GM19372 (cell line): Measurements from ENCODE around the gene TMEM91.
"Not testable (repeated sequence)": the region's sequence is repeated elsewhere in the genome, so short reads cannot be mapped to it uniquely, and the experiment has no call there.

Experiments
- ATAC-seq: cut with Tn5 transposase; IDR thresholded peaks from one replicate; pipeline ENCODE4 v1.9.1; 2021; ENCODE audit warnings: mild to moderate bottlenecking, low read depth, moderate library complexity; ENCODE audit not compliant: unreplicated experiment

Gene TMEM91

GRCh38 chr19:41373993-41374392, 2.3 kb upstream of the TMEM91 start:
- no peak for ATAC-seq

- ATAC-seq, result no peak
Measured at GRCh38 chr19:41376998-41377365, 649 bp downstream of the TMEM91 start.

GRCh38 chr19:41377977-41378709, 1.8 kb downstream of the TMEM91 start:
- no peak for ATAC-seq

- ATAC-seq, result not testable (repeated sequence)
Measured at GRCh38 chr19:41381536-41381935, 5.2 kb downstream of the TMEM91 start.

- ATAC-seq, result no peak
Measured at GRCh38 chr19:41384351-41384750, 8.0 kb downstream of the TMEM91 start.

GRCh38 chr19:41386442-41386841, 10.1 kb downstream of the TMEM91 start:
- no peak for ATAC-seq

GRCh38 chr19:41391618-41392017, 15.3 kb downstream of the TMEM91 start:
- ATAC-seq, result no peak

- ATAC-seq, result no peak
Measured at GRCh38 chr19:41392775-41393174, 16.4 kb downstream of the TMEM91 start.

- no peak for ATAC-seq
Measured at GRCh38 chr19:41395355-41395754, 19.0 kb downstream of the TMEM91 start.

GRCh38 chr19:41397086-41398049, 21.0 kb downstream of the TMEM91 start, which contains the start of the genes BCKDHA and EXOSC5:
BCKDHA (plus strand) TSS chr19:41397818; CDS start chr19:41397828, 10 bp downstream.
EXOSC5 (minus strand) TSS chr19:41397359; CDS start chr19:41397328, 31 bp downstream.
- ATAC-seq, result peak; percentile 91

GRCh38 chr19:41398050-41398418, 21.7 kb downstream of the TMEM91 start:
- no peak for ATAC-seq

- ATAC-seq, result no peak
Measured at GRCh38 chr19:41398598-41398997, 22.3 kb downstream of the TMEM91 start.

- no peak for ATAC-seq
Measured at GRCh38 chr19:41399091-41399490, 22.8 kb downstream of the TMEM91 start.

- ATAC-seq, result no peak
Measured at GRCh38 chr19:41399525-41399924, 23.2 kb downstream of the TMEM91 start.

- ATAC-seq, result no peak
Measured at GRCh38 chr19:41401483-41401882, 25.1 kb downstream of the TMEM91 start.

GRCh38 chr19:41402010-41402409, 25.7 kb downstream of the TMEM91 start:
- ATAC-seq, result no peak

GRCh38 chr19:41403181-41403970, 27.0 kb downstream of the TMEM91 start:
- ATAC-seq, result no peak

GRCh38 chr19:41405776-41406175, 29.4 kb downstream of the TMEM91 start:
- no peak for ATAC-seq

- ATAC-seq, result no peak
Measured at GRCh38 chr19:41407271-41407670, 30.9 kb downstream of the TMEM91 start.

GRCh38 chr19:41408256-41408655, 31.9 kb downstream of the TMEM91 start:
- no peak for ATAC-seq

GRCh38 chr19:41408846-41409245, 32.5 kb downstream of the TMEM91 start:
- not testable (repeated sequence) for ATAC-seq
